Measurements from ENCODE around the gene TBC1D14. TPM values are rescaled to one million over a fixed set of nuclear protein-coding genes. Genes with fewer than 3 reads are reported as not detected.

TBC1D14 gene
- total and polyA plus RNA-seq, 2 of the 8 experiments (the other 6 are each of a cell fraction or from before 2014, with no cell fraction given), result 45.6 to 48.2 TPM

GRCh38 chr4:6898763-6899162 lies 10.9 kb upstream of the TBC1D14 start:
- CTCF ChIA-PET (ENCODE audit: partially characterized antibody), result interaction anchor here (1.1 to 1.2 kb wide), 2 partner anchors 15 to 18 kb away, joined by 3 to 4 read pairs; no protein-coding TSS in a partner anchor
- H3K56ac ChIP-seq (replicated peaks; ENCODE audit: insufficient read length, low read depth, low read length), result no peak overlapping the region
- H3K36me3 ChIP-seq (ENCODE audit: control insufficient read depth in 2 of 4, insufficient read depth in 4 of 4, low read length in 3 of 4), result no peaks in the 10 kb centered on the region
- no peak for TF ChIP-seq CTCF (IDR thresholded peaks at IDR 0.05; ENCODE audit: control extremely low read depth in 1 of 3, insufficient read depth in 1 of 3, low read depth in 1 of 3, low read length in 3 of 3)
- no peak for TF ChIP-seq TAF1 (IDR thresholded peaks at IDR 0.05; ENCODE audit: low read depth, low read length)
- no peak for TF ChIP-seq EGR1 (IDR thresholded peaks at IDR 0.05; ENCODE audit: borderline replicate concordance, low read depth, low read length)
- no peak for TF ChIP-seq KDM4A (IDR thresholded peaks at IDR 0.05; ENCODE audit: low read depth, low read length, severe bottlenecking)
- TF ChIP-seq MAX (IDR thresholded peaks at IDR 0.05), result no peak
- no peak for TF ChIP-seq CREB1 (IDR thresholded peaks at IDR 0.05)
- no peak for TF ChIP-seq USF2 (IDR thresholded peaks at IDR 0.05; ENCODE audit: low read length)
- TF ChIP-seq ATF2 (IDR thresholded peaks at IDR 0.05; ENCODE audit: low read length), result no peak
- TF ChIP-seq HDAC6 (IDR thresholded peaks at IDR 0.05; ENCODE audit: low read depth, low read length), result no peak

More at GRCh38 chr4:6898763-6899162, 10.9 kb upstream of the TBC1D14 start:
- Histone ChIP-seq H2BK12ac (ENCODE audit: low read depth, low read length) (no peak overlapping the region), H3K4me3 (ENCODE audit: extremely low read depth in 1 of 4, insufficient read depth in 2 of 4, low read depth in 3 of 4, low read length in 4 of 4) (no peak overlapping the region), H3K4ac (replicated peaks; ENCODE audit: insufficient read length, low read depth, low read length) (no peak overlapping the region), H3K9ac (replicated peaks in 1 of 4; ENCODE audit: extremely low read depth in 1 of 4, low read depth in 3 of 4, low read length in 3 of 4) (no peak overlapping the region), H4K20me1 (replicated peaks in 1 of 2; ENCODE audit: control insufficient read depth in 1 of 2, insufficient read depth in 2 of 2, low read length in 2 of 2) (no peaks in the 10 kb centered on the region), H3K14ac (ENCODE audit: insufficient read length) (no peak overlapping the region), H4K91ac (replicated peaks; ENCODE audit: insufficient read length, low read length) (no peak overlapping the region), H4K5ac (ENCODE audit: insufficient read length, low read depth, low read length) (no peak overlapping the region), H3K4me2 (ENCODE audit: insufficient read depth in 1 of 2, low read depth in 2 of 2, low read length in 2 of 2) (no peak overlapping the region), H2AK5ac (ENCODE audit: low read depth, low read length) (no peak overlapping the region), H3K4me1 (replicated peaks in 1 of 4; ENCODE audit: control insufficient read depth in 3 of 4, insufficient read depth in 4 of 4, low read length in 3 of 4) (no peaks in the 10 kb centered on the region), H2BK20ac (ENCODE audit: low read length) (no peak overlapping the region), H3K27ac (ENCODE audit: low read depth, low read length) (no peak overlapping the region), H2AFZ (ENCODE audit: low read length) (no peak overlapping the region), H2BK120ac (replicated peaks; ENCODE audit: low read depth, low read length) (no peak overlapping the region), H3K79me1 (ENCODE audit: low read depth, low read length) (no peaks in the 10 kb centered on the region), H3K23ac (ENCODE audit: insufficient read length) (no peak overlapping the region), H3K9me3 (ENCODE audit: insufficient read depth in 2 of 2, low read depth in 1 of 2, low read length in 1 of 2) (no peaks in the 10 kb centered on the region), H2BK15ac (ENCODE audit: low read length) (no peak overlapping the region), H3K79me2 (ENCODE audit: control insufficient read depth in 1 of 2, insufficient read depth in 2 of 2, low read length in 2 of 2) (no peaks in the 10 kb centered on the region), H3K18ac (ENCODE audit: extremely low read depth, low read length) (no peak overlapping the region), H4K8ac (ENCODE audit: extremely low read depth, insufficient read depth, low read length) (no peak overlapping the region), H2BK5ac (ENCODE audit: low read depth, low read length) (no peak overlapping the region), H3K23me2 (ENCODE audit: low read depth, low read length) (no peaks in the 10 kb centered on the region), H3K27me3 (replicated peaks in 1 of 4; ENCODE audit: control insufficient read depth in 3 of 4, extremely low read depth in 1 of 4, insufficient read depth in 3 of 4, low read length in 3 of 4) (no peaks in the 10 kb centered on the region)
- FAIRE-seq (no peak), DNase-seq (ENCODE audit: low read depth in 1 of 2, low spot score in 2 of 2) (no peak)
- POLR2A ChIA-PET (ENCODE audit: partially characterized antibody), result interaction anchor here (3.2 kb wide), 1 partner anchor 10 kb away, joined by 16 read pairs; the partner anchor contains the start of gene TBC1D14
- 90% methylated on average over 3 of the region's 3 CpGs; no CpG with 5 or more reads in 1 of the 2 experiments for WGBS, 2 experiments (ENCODE audit: extremely low coverage in 1 of 2, insufficient coverage in 1 of 2, insufficient read length in 1 of 2, insufficient replicate concordance in 2 of 2, low coverage in 1 of 2, low lambda C conversion rate in 2 of 2, missing lambda C conversion rate in 1 of 2)
